Measurements from ENCODE around the gene PUSL1. TPM values are rescaled to one million over a fixed set of nuclear protein-coding genes. Genes with fewer than 3 reads are reported as not detected.

The PUSL1 gene
- total and polyA plus RNA-seq, 2 of the 13 experiments (the other 11 are each of a cell fraction or from before 2014, with no cell fraction given): 8.3 to 22.2 TPM

DNA sequence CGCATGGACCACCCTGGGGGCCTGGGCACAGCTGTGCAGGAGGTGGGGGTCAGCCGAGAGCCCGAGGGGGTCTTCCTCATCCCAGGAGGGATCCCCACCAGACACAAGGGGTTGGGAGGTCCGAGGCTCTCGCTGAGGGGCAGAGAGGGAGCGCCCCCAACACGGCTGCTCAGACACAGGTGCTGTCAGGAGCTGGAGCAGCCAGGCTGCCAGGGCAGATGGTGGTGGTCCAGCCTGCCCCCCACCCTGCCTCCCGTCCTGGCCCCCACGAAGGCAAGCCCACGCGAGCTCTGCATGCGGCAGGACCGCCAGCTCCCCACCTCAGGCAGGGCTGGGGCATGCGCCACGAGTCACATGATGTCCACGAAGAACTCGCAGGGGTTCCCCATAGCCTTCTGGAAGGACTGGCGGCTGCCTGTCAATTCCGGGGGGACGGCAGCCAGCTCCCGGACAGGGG lies 27.4 kb downstream of the PUSL1 start:
- in situ Hi-C loops (cut with HindIII; ENCODE audit: extremely low pct_ligation_motif_present, low pct_unique_long_range_greater_than_20kb): no loop called here
- POLR2A ChIA-PET: interaction anchor here (0.9 to 3.9 kb wide), 4 partner anchors 10 to 39 kb away, joined by 3 to 12 read pairs (median 4); partner anchors contain the start of genes AURKAIP1 and DVL1

DNA sequence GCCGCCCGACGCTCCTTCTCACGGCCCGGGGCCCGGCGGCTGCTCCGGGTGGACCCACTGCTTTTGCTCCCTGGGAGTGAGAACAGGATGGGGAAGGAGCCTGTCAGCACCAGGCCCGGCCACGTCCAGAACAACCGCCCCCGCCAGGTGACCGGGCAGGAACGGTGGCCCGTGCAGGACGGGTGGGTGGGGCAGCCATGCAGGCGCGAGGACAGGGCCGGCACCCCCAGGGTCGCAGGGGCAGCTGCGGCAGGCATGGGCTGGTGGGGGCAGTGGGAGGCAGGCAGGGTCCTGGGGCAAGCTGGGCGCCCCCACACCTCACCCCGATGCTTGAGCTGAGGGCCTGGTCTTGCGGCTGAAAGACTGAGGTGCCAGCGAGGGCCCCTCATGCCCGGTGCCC lies 28.0 kb downstream of the PUSL1 start:
- POLR2A ChIA-PET: interaction anchor here (0.9 to 3.9 kb wide), 3 partner anchors 10 to 19 kb away, joined by 3 to 12 read pairs (median 4); partner anchors contain the start of gene DVL1
- Histone ChIP-seq H3K27ac (ENCODE audit: extremely low read length, insufficient read depth, low read length) (no peak overlapping the region), H3K4me3 (replicated peaks in 1 of 3; ENCODE audit: insufficient read depth in 1 of 3, low read depth in 2 of 3, low read length in 3 of 3) (no peak overlapping the region), H2AFZ (ENCODE audit: low read length) (no peak overlapping the region), H3K9me3 (ENCODE audit: low read length) (no peaks in the 10 kb centered on the region), H3K9ac (ENCODE audit: insufficient read depth, low read depth, low read length) (no peak overlapping the region), H3K4me1 (ENCODE audit: insufficient read depth, low read length) (peaks cover 7% of the 10 kb centered on the region), H3K79me2 (ENCODE audit: insufficient read depth, low read length) (no peaks in the 10 kb centered on the region), H3K27me3 (ENCODE audit: control insufficient read depth in 1 of 2, insufficient read depth in 2 of 2, low read length in 2 of 2) (0 out of 5 replicates have a peak, but pooled peaks cover 0 to 2% of the 10 kb centered on the region in 2 experiments), H3K4me2 (ENCODE audit: low read depth, low read length) (no peak overlapping the region), H4K20me1 (ENCODE audit: insufficient read depth, low read length) (peaks cover 7% of the 10 kb centered on the region; the same call in 1 of the 2 replicates), H3K36me3 (replicated peaks in 1 of 2; ENCODE audit: control insufficient read depth in 1 of 2, insufficient read depth in 2 of 2, low read length in 2 of 2) (peaks cover 12 to 22% of the 10 kb centered on the region in 2 experiments)
- DNase-seq (ENCODE audit: low spot score): no peak
- CTCF ChIA-PET (ENCODE audit: low intra/inter-chr PET ratio, low total read pairs): no interaction called here
- FAIRE-seq: no peak
- 97% methylated on average over 20 of the region's 26 CpGs for WGBS (ENCODE audit: low lambda C conversion rate)
- no TSS peak for BruUV-seq (replicated peaks)
- intact Hi-C loops (cut with micrococcal nuclease; ENCODE audit: unreplicated experiment): no loop called here
- ATAC-seq: no peak
- in situ Hi-C loops (cut with HindIII; ENCODE audit: extremely low pct_ligation_motif_present, low pct_unique_long_range_greater_than_20kb): no loop called here
- TF ChIP-seq TEF (CRISPR knock-in tag; IDR thresholded peaks at IDR 0.05): no peak
- TF ChIP-seq ZNF20 (CRISPR knock-in tag; IDR thresholded peaks at IDR 0.05): no peak
- no peak for TF ChIP-seq ZNF318 (CRISPR knock-in tag; IDR thresholded peaks at IDR 0.05)
- no peak for TF ChIP-seq ZNF30 (CRISPR knock-in tag; IDR thresholded peaks at IDR 0.05)

More for the DNA sequence above, 27.4 kb downstream of the PUSL1 start:
- WGBS (ENCODE audit: low lambda C conversion rate): 93% methylated on average over 2 of the region's 21 CpGs
- Histone ChIP-seq H3K79me2 (ENCODE audit: insufficient read depth, low read length) (no peaks in the 10 kb centered on the region), H4K20me1 (ENCODE audit: insufficient read depth, low read length) (peaks cover 7% of the 10 kb centered on the region; the same call in 1 of the 2 replicates), H3K9me3 (ENCODE audit: low read length) (no peaks in the 10 kb centered on the region), H3K27me3 (ENCODE audit: control insufficient read depth in 1 of 2, insufficient read depth in 2 of 2, low read length in 2 of 2) (0 out of 5 replicates have a peak, but pooled peaks cover 0 to 4% of the 10 kb centered on the region in 2 experiments), H2AFZ (ENCODE audit: low read length) (no peak overlapping the region), H3K9ac (ENCODE audit: insufficient read depth, low read depth, low read length) (no peak overlapping the region), H3K4me1 (ENCODE audit: insufficient read depth, low read length) (peaks cover 13% of the 10 kb centered on the region), H3K27ac (ENCODE audit: extremely low read length, insufficient read depth, low read length) (no peak overlapping the region), H3K36me3 (replicated peaks in 1 of 2; ENCODE audit: control insufficient read depth in 1 of 2, insufficient read depth in 2 of 2, low read length in 2 of 2) (peaks cover 9 to 16% of the 10 kb centered on the region in 2 experiments), H3K4me2 (ENCODE audit: low read depth, low read length) (no peak overlapping the region), H3K4me3 (replicated peaks in 1 of 3; ENCODE audit: insufficient read depth in 1 of 3, low read depth in 2 of 3, low read length in 3 of 3) (no peak overlapping the region)
- no peak for TF ChIP-seq ZNF83 (CRISPR knock-in tag; IDR thresholded peaks at IDR 0.05; ENCODE audit: borderline replicate concordance)
- no peak for TF ChIP-seq ZNF552 (CRISPR knock-in tag; IDR thresholded peaks at IDR 0.05; ENCODE audit: borderline replicate concordance)
- no peak for TF ChIP-seq ZNF24 (IDR thresholded peaks at IDR 0.05)
- TF ChIP-seq TAF1 (CRISPR knock-in tag; IDR thresholded peaks at IDR 0.05): 0 out of 2 replicates have a peak, but pooled peaks have one; percentile 4
- TF ChIP-seq SOX13 (IDR thresholded peaks at IDR 0.05): no peak
- no peak for TF ChIP-seq SOX13 (CRISPR knock-in tag; conservative IDR thresholded peaks at IDR 0.05 in 1 of 2, IDR thresholded peaks at IDR 0.05 in 1 of 2)
- TF ChIP-seq HDAC2 (CRISPR knock-in tag; IDR thresholded peaks at IDR 0.05): no peak
- TSS peak; percentile 28 for BruUV-seq (replicated peaks)
- intact Hi-C loops (cut with micrococcal nuclease; ENCODE audit: unreplicated experiment): no loop called here
- no peak for ATAC-seq
- no peak for FAIRE-seq
- CTCF ChIA-PET (ENCODE audit: low intra/inter-chr PET ratio, low total read pairs): no interaction called here
- no peak for DNase-seq (ENCODE audit: low spot score)

Data from HepG2 (cell line).